Measurements from ENCODE around the gene SLC7A7. TPM values are rescaled to one million over a fixed set of nuclear protein-coding genes. Genes with fewer than 3 reads are reported as not detected.
"Not testable (repeated sequence)": the region's sequence is repeated elsewhere in the genome, so short reads cannot be mapped to it uniquely, and the experiment has no call there.

The SLC7A7 gene
- total RNA-seq, 1 donor = 4.3 TPM

- no peak overlapping the region for H3K4me3 ChIP-seq (ENCODE audit: insufficient read depth, low read length)
- no peak for DNase-seq (ENCODE audit: insufficient read length, low spot score, missing footprints)
- no peak overlapping the region for H2AFZ ChIP-seq (ENCODE audit: low read length)
- H3K4me2 ChIP-seq (ENCODE audit: insufficient read depth, low read length) = no peak overlapping the region
- H4K20me1 ChIP-seq (ENCODE audit: insufficient read depth, low read length) = no peaks in the 10 kb centered on the region
- no peaks in the 10 kb centered on the region for H3K79me2 ChIP-seq (ENCODE audit: insufficient read depth, low read length)
- H3K4me1 ChIP-seq (ENCODE audit: insufficient read depth, low read length) = peaks cover 2% of the 10 kb centered on the region
- H3K27ac ChIP-seq (ENCODE audit: low read depth, low read length) = no peak overlapping the region
- TF ChIP-seq CTCF (IDR thresholded peaks at IDR 0.05; ENCODE audit: extremely low read depth, low read depth, low read length) = no peak
- peaks cover 19% of the 10 kb centered on the region for H3K27me3 ChIP-seq (ENCODE audit: insufficient read depth, low read length)
- H3K36me3 ChIP-seq (ENCODE audit: insufficient read depth, low read length) = no peaks in the 10 kb centered on the region
- no peaks in the 10 kb centered on the region for H3K9me3 ChIP-seq (ENCODE audit: low read depth, low read length)
Observed at GRCh38 chr14:22793976-22794375, 21.3 kb downstream of the SLC7A7 start.

GRCh38 chr14:22793550-22793949, 21.7 kb downstream of the SLC7A7 start:
- not testable (repeated sequence) for H3K4me1 ChIP-seq (ENCODE audit: insufficient read depth, low read length); H3K36me3 ChIP-seq (ENCODE audit: insufficient read depth, low read length); H3K9me3 ChIP-seq (ENCODE audit: low read depth, low read length); H4K20me1 ChIP-seq (ENCODE audit: insufficient read depth, low read length); DNase-seq (ENCODE audit: insufficient read length, low spot score, missing footprints); H3K4me2 ChIP-seq (ENCODE audit: insufficient read depth, low read length); H3K27ac ChIP-seq (ENCODE audit: low read depth, low read length); H3K4me3 ChIP-seq (ENCODE audit: insufficient read depth, low read length); H2AFZ ChIP-seq (ENCODE audit: low read length); H3K79me2 ChIP-seq (ENCODE audit: insufficient read depth, low read length)
- peaks cover 19% of the 10 kb centered on the region for H3K27me3 ChIP-seq (ENCODE audit: insufficient read depth, low read length)

- Histone ChIP-seq H3K27ac (ENCODE audit: low read depth, low read length) (no peak overlapping the region), H3K27me3 (ENCODE audit: insufficient read depth, low read length) (peaks cover 14% of the 10 kb centered on the region), H3K36me3 (ENCODE audit: insufficient read depth, low read length) (no peaks in the 10 kb centered on the region), H4K20me1 (ENCODE audit: insufficient read depth, low read length) (no peaks in the 10 kb centered on the region), H3K4me1 (ENCODE audit: insufficient read depth, low read length) (peaks cover 2% of the 10 kb centered on the region), H3K4me3 (ENCODE audit: insufficient read depth, low read length) (no peak overlapping the region), H3K79me2 (ENCODE audit: insufficient read depth, low read length) (no peaks in the 10 kb centered on the region), H2AFZ (ENCODE audit: low read length) (no peak overlapping the region), H3K9me3 (ENCODE audit: low read depth, low read length) (no peaks in the 10 kb centered on the region), H3K4me2 (ENCODE audit: insufficient read depth, low read length) (no peak overlapping the region)
- DNase-seq (ENCODE audit: insufficient read length, low spot score, missing footprints) = no peak
- TF ChIP-seq CTCF (IDR thresholded peaks at IDR 0.05; ENCODE audit: extremely low read depth, low read depth, low read length) = no peak
Observed at GRCh38 chr14:22792158-22792557, 23.1 kb downstream of the SLC7A7 start.

GRCh38 chr14:22791301-22791700, 23.9 kb downstream of the SLC7A7 start:
- Histone ChIP-seq H3K4me1 (ENCODE audit: insufficient read depth, low read length) (peaks cover 2% of the 10 kb centered on the region), H3K4me2 (ENCODE audit: insufficient read depth, low read length) (no peak overlapping the region), H3K9me3 (ENCODE audit: low read depth, low read length) (no peaks in the 10 kb centered on the region), H3K4me3 (ENCODE audit: insufficient read depth, low read length) (no peak overlapping the region), H2AFZ (ENCODE audit: low read length) (no peak overlapping the region), H3K36me3 (ENCODE audit: insufficient read depth, low read length) (no peaks in the 10 kb centered on the region), H3K27ac (ENCODE audit: low read depth, low read length) (no peak overlapping the region), H3K27me3 (ENCODE audit: insufficient read depth, low read length) (peaks cover 5% of the 10 kb centered on the region), H3K79me2 (ENCODE audit: insufficient read depth, low read length) (no peaks in the 10 kb centered on the region), H4K20me1 (ENCODE audit: insufficient read depth, low read length) (no peaks in the 10 kb centered on the region)
- no peak for TF ChIP-seq CTCF (IDR thresholded peaks at IDR 0.05; ENCODE audit: extremely low read depth, low read depth, low read length)
- peak; percentile 87 for DNase-seq (ENCODE audit: insufficient read length, low spot score, missing footprints)

All from osteoblast (primary cell).